Trophoblast cell (in vitro differentiated cells and primary cell): ENCODE measurements around the gene THADA.

Experiments
- DNase-seq, 2 donors: peaks; one replicate each; pipeline ENCODE4 v3.0.0-alpha.2; 2016
- H2AFZ ChIP-seq: 2 replicates; pipeline ENCODE4 v1.6.1; 2013; ENCODE audit warnings: low read length, moderate library complexity, mild to moderate bottlenecking; ENCODE audit not compliant: insufficient read depth, poor library complexity
- H2AK5ac ChIP-seq: 2 replicates; pipeline ENCODE4 v1.6.1; 2013; ENCODE audit warnings: mild to moderate bottlenecking, low read length
- H2BK120ac ChIP-seq: 2 replicates; pipeline ENCODE4 v1.6.1; 2013; ENCODE audit warnings: low read length, mild to moderate bottlenecking, moderate library complexity; ENCODE audit not compliant: insufficient read depth, poor library complexity
- H2BK12ac ChIP-seq: 2 replicates; pipeline ENCODE4 v1.6.1; 2013; ENCODE audit warnings: mild to moderate bottlenecking, low read length, moderate library complexity
- H2BK5ac ChIP-seq: 2 replicates; pipeline ENCODE4 v1.6.1; 2013; ENCODE audit warnings: low read length, low read depth, moderate library complexity, mild to moderate bottlenecking; ENCODE audit not compliant: poor library complexity
- H3K14ac ChIP-seq: 2 replicates; pipeline ENCODE4 v1.6.1; 2013; ENCODE audit warnings: mild to moderate bottlenecking, low read length
- H3K18ac ChIP-seq: 2 replicates; pipeline ENCODE4 v1.6.1; 2013; ENCODE audit warnings: mild to moderate bottlenecking, low read length
- H3K23ac ChIP-seq: 2 replicates; pipeline ENCODE4 v1.6.1; 2013; ENCODE audit warnings: low read length
- H3K27ac ChIP-seq: 2 replicates; pipeline ENCODE4 v1.5.1; 2013; ENCODE audit warnings: low read depth, mild to moderate bottlenecking, inconsistent platforms, low read length, moderate library complexity
- H3K27me3 ChIP-seq: 2 replicates; pipeline ENCODE4 v1.6.1; 2013; ENCODE audit warnings: inconsistent platforms, mild to moderate bottlenecking, low read length, moderate library complexity; ENCODE audit not compliant: insufficient read depth
- H3K36me3 ChIP-seq, 2 experiments: 1 replicate in 1 of 2; 2 replicates in 1 of 2; pipeline ENCODE4 v1.6.1; 2013; ENCODE audit warnings: low read length in 2 of 2, mild to moderate bottlenecking in 2 of 2, moderate library complexity in 1 of 2; ENCODE audit not compliant: insufficient read depth in 2 of 2, control insufficient read depth in 1 of 2
- H3K4ac ChIP-seq: 2 replicates; pipeline ENCODE4 v1.6.1; 2013; ENCODE audit warnings: low read depth, mild to moderate bottlenecking, low read length, moderate library complexity
- H3K4me1 ChIP-seq, 2 experiments: 1 replicate in 1 of 2; 2 replicates in 1 of 2; pipeline ENCODE4 v1.6.1; 2013; ENCODE audit warnings: low read length in 2 of 2, mild to moderate bottlenecking in 2 of 2, moderate library complexity in 1 of 2; ENCODE audit not compliant: insufficient read depth in 2 of 2, control insufficient read depth in 1 of 2
- H3K4me2 ChIP-seq: 2 replicates; pipeline ENCODE4 v1.6.1; 2013; ENCODE audit warnings: inconsistent platforms, mild to moderate bottlenecking, low read length, moderate library complexity
- H3K4me3 ChIP-seq: 2 replicates; pipeline ENCODE4 v1.5.1; 2013; ENCODE audit warnings: mild to moderate bottlenecking, low read depth, low read length, inconsistent platforms
- H3K79me1 ChIP-seq: one replicate; pipeline ENCODE4 v1.6.1; 2013; ENCODE audit warnings: low read length
- H3K79me2 ChIP-seq: 2 replicates; pipeline ENCODE4 v1.6.1; 2013; ENCODE audit warnings: low read length, mild to moderate bottlenecking; ENCODE audit not compliant: control insufficient read depth, insufficient read depth, poor library complexity
- H3K9ac ChIP-seq: 2 replicates; pipeline ENCODE4 v1.6.1; 2013; ENCODE audit warnings: mild to moderate bottlenecking, low read length
- H3K9me3 ChIP-seq: 2 replicates; pipeline ENCODE4 v1.6.1; 2013; ENCODE audit warnings: low read depth, mild to moderate bottlenecking, control low read depth, inconsistent platforms, low read length; ENCODE audit not compliant: insufficient read depth
- H4K12ac ChIP-seq: 2 replicates; pipeline ENCODE4 v1.6.1; 2013; ENCODE audit warnings: low read depth, mild to moderate bottlenecking, low read length, moderate library complexity
- H4K8ac ChIP-seq: 2 replicates; pipeline ENCODE4 v1.6.1; 2013; ENCODE audit warnings: low read depth, mild to moderate bottlenecking, low read length, moderate library complexity
- H4K91ac ChIP-seq: one replicate; pipeline ENCODE4 v1.6.1; 2013; ENCODE audit warnings: low read depth, mild to moderate bottlenecking, low read length, moderate library complexity
- WGBS: extraction: QIAGEN DNeasy Blood & Tissue Kit; methylation state at CpG from one replicate; pipeline ENCODE4 v1.1.7; 2013; ENCODE audit warnings: missing lambda C conversion rate; ENCODE audit not compliant: insufficient read length, insufficient coverage; ENCODE audit errors: extremely low coverage; 5-methylcytosine and 5-hydroxymethylcytosine counted together

Gene THADA

GRCh38 chr2:43467891-43468290 lies 127.9 kb downstream of the THADA start:
- Histone ChIP-seq H4K91ac (no peak overlapping the region), H3K4me3 (no peak overlapping the region), H3K14ac (no peak overlapping the region), H3K4ac (no peak overlapping the region), H2BK120ac (no peak overlapping the region), H3K27ac (no peak overlapping the region), H3K4me1 (peaks cover 3 to 10% of the 10 kb centered on the region in 2 experiments), H2AK5ac (no peak overlapping the region), H4K8ac (no peak overlapping the region), H2AFZ (no peak overlapping the region), H3K27me3 (no peaks in the 10 kb centered on the region), H3K9ac (no peak overlapping the region), H4K12ac (no peak overlapping the region), H3K79me2 (no peaks in the 10 kb centered on the region), H3K36me3 (no peaks in the 10 kb centered on the region), H2BK12ac (no peak overlapping the region), H3K23ac (no peak overlapping the region), H3K4me2 (no peak overlapping the region), H3K9me3 (no peaks in the 10 kb centered on the region), H3K79me1 (peaks cover 7% of the 10 kb centered on the region), H3K18ac (no peak overlapping the region), H2BK5ac (no peak overlapping the region)
- no CpG with 5 or more reads among the region's 3 CpGs for WGBS
- peak in 1 of 2 donors; percentile 66 for DNase-seq

DNA sequence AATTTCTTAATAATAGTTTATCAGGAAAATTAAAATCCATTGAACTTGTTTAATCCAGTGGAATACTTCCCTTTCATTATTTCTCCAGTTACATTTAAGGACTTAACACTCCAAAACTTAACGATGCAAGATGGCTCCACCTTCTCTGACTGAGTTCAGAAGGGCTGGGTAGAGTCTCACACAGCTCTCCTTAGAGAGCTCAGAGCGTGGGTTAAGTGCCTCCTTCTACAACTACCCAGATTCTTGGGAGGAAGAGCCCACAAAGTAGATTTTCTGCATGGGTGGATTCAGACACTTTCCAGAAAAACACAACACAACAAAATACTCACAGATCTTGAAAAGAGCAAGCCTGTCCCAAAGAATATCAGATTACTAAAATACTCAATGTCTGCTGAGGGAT lies 130.6 kb downstream of the THADA start:
- H3K79me2 ChIP-seq, result no peaks in the 10 kb centered on the region
- no peaks in the 10 kb centered on the region for H3K27me3 ChIP-seq
- H2BK5ac ChIP-seq, result no peak overlapping the region
- H3K9me3 ChIP-seq, result no peaks in the 10 kb centered on the region
- no CpG with 5 or more reads among the region's 2 CpGs for WGBS
- H4K91ac ChIP-seq, result no peak overlapping the region
- H3K4me3 ChIP-seq, result no peak overlapping the region
- no peak overlapping the region for H3K9ac ChIP-seq
- H4K8ac ChIP-seq, result no peak overlapping the region
- H3K14ac ChIP-seq, result no peak overlapping the region
- peaks cover 7% of the 10 kb centered on the region for H3K79me1 ChIP-seq
- no peak overlapping the region for H3K18ac ChIP-seq
- no peak overlapping the region for H2BK12ac ChIP-seq
- no peak overlapping the region for H2AK5ac ChIP-seq
- H3K4ac ChIP-seq, result no peak overlapping the region
- peaks cover 6 to 18% of the 10 kb centered on the region in 2 experiments for H3K4me1 ChIP-seq
- no peak for DNase-seq
- no peak overlapping the region for H4K12ac ChIP-seq
- no peak overlapping the region for H2BK120ac ChIP-seq
- no peak overlapping the region for H3K27ac ChIP-seq
- H2AFZ ChIP-seq, result no peak overlapping the region
- no peaks in the 10 kb centered on the region for H3K36me3 ChIP-seq
- no peak overlapping the region for H3K4me2 ChIP-seq
- no peak overlapping the region for H3K23ac ChIP-seq

DNA sequence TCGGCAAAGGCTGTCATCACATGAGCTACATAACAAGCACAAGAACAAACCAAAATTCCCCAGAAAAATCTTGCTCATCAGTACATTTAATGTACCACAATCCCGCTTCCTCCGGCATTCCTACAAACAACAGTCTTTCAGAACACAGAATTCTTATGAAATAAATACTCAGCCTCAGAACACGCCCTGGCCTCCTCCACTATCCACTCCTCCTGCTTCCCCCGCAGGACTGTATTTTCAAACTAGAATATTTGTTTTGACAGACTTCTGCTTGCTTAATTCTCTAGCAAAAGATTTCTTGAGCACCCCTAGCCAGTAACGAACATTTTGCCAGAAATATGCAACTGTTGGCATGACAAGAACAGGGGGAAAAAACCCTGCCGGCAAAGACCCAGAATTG lies 131.2 kb downstream of the THADA start:
- Histone ChIP-seq H3K36me3 (no peaks in the 10 kb centered on the region), H3K4me2 (no peak overlapping the region), H3K4me3 (no peak overlapping the region), H3K79me1 (peaks cover 3% of the 10 kb centered on the region), H3K23ac (no peak overlapping the region), H4K8ac (no peak overlapping the region), H2BK12ac (no peak overlapping the region), H2AFZ (no peak overlapping the region), H3K9me3 (no peaks in the 10 kb centered on the region), H3K4ac (no peak overlapping the region), H2AK5ac (no peak overlapping the region), H3K27ac (no peak overlapping the region), H4K91ac (no peak overlapping the region), H3K18ac (no peak overlapping the region), H3K27me3 (no peaks in the 10 kb centered on the region), H3K4me1 (peaks cover 3 to 15% of the 10 kb centered on the region in 2 experiments), H3K14ac (no peak overlapping the region), H4K12ac (no peak overlapping the region), H3K9ac (no peak overlapping the region), H2BK120ac (no peak overlapping the region), H3K79me2 (no peaks in the 10 kb centered on the region), H2BK5ac (no peak overlapping the region)
- no CpG with 5 or more reads among the region's 7 CpGs for WGBS
- DNase-seq, result no peak

- no peak overlapping the region for H4K91ac ChIP-seq
- no CpG with 5 or more reads among the region's 4 CpGs for WGBS
- H2BK12ac ChIP-seq, result no peak overlapping the region
- H2AK5ac ChIP-seq, result no peak overlapping the region
- H2AFZ ChIP-seq, result no peak overlapping the region
- no peak overlapping the region for H3K23ac ChIP-seq
- no peaks in the 10 kb centered on the region for H3K27me3 ChIP-seq
- H4K8ac ChIP-seq, result no peak overlapping the region
- no peak overlapping the region for H4K12ac ChIP-seq
- no peak overlapping the region for H3K4me3 ChIP-seq
- H3K4me2 ChIP-seq, result no peak overlapping the region
- no peak overlapping the region for H3K9ac ChIP-seq
- no peaks in the 10 kb centered on the region for H3K79me2 ChIP-seq
- no peak for DNase-seq
- H3K9me3 ChIP-seq, result no peaks in the 10 kb centered on the region
- no peak overlapping the region for H3K18ac ChIP-seq
- peaks cover 2% of the 10 kb centered on the region for H3K79me1 ChIP-seq
- peaks cover 3 to 10% of the 10 kb centered on the region in 2 experiments for H3K4me1 ChIP-seq
- no peak overlapping the region for H3K4ac ChIP-seq
- no peak overlapping the region for H3K14ac ChIP-seq
- H2BK5ac ChIP-seq, result no peak overlapping the region
- no peak overlapping the region for H3K27ac ChIP-seq
- H2BK120ac ChIP-seq, result no peak overlapping the region
- no peaks in the 10 kb centered on the region for H3K36me3 ChIP-seq
These were observed 132.8 kb downstream of the THADA start for GRCh38 chr2:43462866-43463641.
